Mammary epithelial cell (primary cell): Measurements from ENCODE around the gene ARMC6.

Experiments used
- CTCF ChIP-seq, 2 donors: IDR thresholded peaks in 1 of 2; conservative IDR thresholded peaks in 1 of 2; 2 replicates each; pipeline ENCODE4 v1.5.1; 2011 to 2012; ENCODE audit warnings: inconsistent platforms in 2 of 2, low read length in 2 of 2, mild to moderate bottlenecking in 2 of 2, control low read depth in 1 of 2, low read depth in 1 of 2; ENCODE audit not compliant: insufficient read depth in 1 of 2; ENCODE audit errors: extremely low read depth in 1 of 2
- EZH2 ChIP-seq: IDR thresholded peaks from 2 replicates; pipeline ENCODE4 v1.6.1; 2012; ENCODE audit warnings: low read length, inconsistent platforms, borderline replicate concordance

GRCh38 chr19:19043481-19043880, 10.1 kb downstream of the ARMC6 start:
- TF ChIP-seq CTCF (conservative IDR thresholded peaks at IDR 0.05 in 1 of 2, IDR thresholded peaks at IDR 0.05 in 1 of 2; ENCODE audit: extremely low read depth in 1 of 2, insufficient read depth in 1 of 2, low read depth in 1 of 2, low read length in 2 of 2) (no peak), EZH2 (no peak)
